ENCODE data around the gene GIMAP4. TPM values are rescaled to one million over a fixed set of nuclear protein-coding genes. Genes with fewer than 3 reads are reported as not detected.
"Not testable (repeated sequence)": the region's sequence is repeated elsewhere in the genome, so short reads cannot be mapped to it uniquely, and the experiment has no call there.

Gene GIMAP4
- total RNA-seq, 1 donor from 2014 or later, result 84.2 TPM

- Mint-ChIP-seq H3K36me3 (ENCODE audit: low read depth) (peaks cover 34% of the 10 kb centered on the region), H3K9me3 (peaks cover 28% of the 10 kb centered on the region), H3K27ac (peak overlapping the region; percentile 86), H3K4me1 (ENCODE audit: low read depth) (peaks cover 67% of the 10 kb centered on the region), H3K4me3 (peak overlapping the region; percentile 54), H3K27me3 (ENCODE audit: insufficient read depth) (no peaks in the 10 kb centered on the region)
- intact Hi-C loops (cut with micrococcal nuclease), result loop anchor here (2.0 kb wide), 1 partner anchor 35 kb away; no protein-coding TSS in a partner anchor
- DNase-seq (ENCODE audit: low spot score), result no peak
These were observed 19.0 kb downstream of the GIMAP4 start for GRCh38 chr7:150586068-150586784.

- intact Hi-C loops (cut with micrococcal nuclease), result loop anchor here (2.0 kb wide), 1 partner anchor 34 kb away; no protein-coding TSS in a partner anchor
- peaks cover 62% of the 10 kb centered on the region for H3K4me1 Mint-ChIP-seq (ENCODE audit: low read depth)
- no peaks in the 10 kb centered on the region for H3K27me3 Mint-ChIP-seq (ENCODE audit: insufficient read depth)
- H3K36me3 Mint-ChIP-seq (ENCODE audit: low read depth), result peaks cover 32% of the 10 kb centered on the region
- no peak for DNase-seq (ENCODE audit: low spot score)
- H3K4me3 Mint-ChIP-seq, result peak overlapping the region; percentile 15
- H3K27ac Mint-ChIP-seq, result peak overlapping the region; percentile 86
- H3K9me3 Mint-ChIP-seq, result peaks cover 29% of the 10 kb centered on the region
These were observed 19.6 kb downstream of the GIMAP4 start for GRCh38 chr7:150586785-150587152.

- intact Hi-C loops (cut with micrococcal nuclease), result loop anchor here (2.0 kb wide), 1 partner anchor 33 kb away; no protein-coding TSS in a partner anchor
- no peak overlapping the region for H3K27ac Mint-ChIP-seq
- no peak overlapping the region for H3K4me3 Mint-ChIP-seq
- peaks cover 34% of the 10 kb centered on the region for H3K36me3 Mint-ChIP-seq (ENCODE audit: low read depth)
- DNase-seq (ENCODE audit: low spot score), result no peak
- no peaks in the 10 kb centered on the region for H3K27me3 Mint-ChIP-seq (ENCODE audit: insufficient read depth)
- H3K9me3 Mint-ChIP-seq, result peaks cover 31% of the 10 kb centered on the region
- peaks cover 55% of the 10 kb centered on the region for H3K4me1 Mint-ChIP-seq (ENCODE audit: low read depth)
These were observed 20.4 kb downstream of the GIMAP4 start for GRCh38 chr7:150587551-150587950.

GRCh38 chr7:150594805-150595204 is 27.6 kb downstream of the GIMAP4 start:
- Mint-ChIP-seq H3K9me3 (peaks cover 61% of the 10 kb centered on the region), H3K36me3 (ENCODE audit: low read depth) (peaks cover 50% of the 10 kb centered on the region), H3K4me3 (no peak overlapping the region), H3K27me3 (ENCODE audit: insufficient read depth) (no peaks in the 10 kb centered on the region), H3K27ac (no peak overlapping the region), H3K4me1 (ENCODE audit: low read depth) (peaks cover 45% of the 10 kb centered on the region)
- intact Hi-C loops (cut with micrococcal nuclease), result no loop called here
- no peak for DNase-seq (ENCODE audit: low spot score)

- intact Hi-C loops (cut with micrococcal nuclease), result no loop called here
- no peak for DNase-seq (ENCODE audit: low spot score)
- Mint-ChIP-seq H3K9me3 (peaks cover 67% of the 10 kb centered on the region), H3K4me1 (ENCODE audit: low read depth) (peaks cover 49% of the 10 kb centered on the region), H3K27me3 (ENCODE audit: insufficient read depth) (no peaks in the 10 kb centered on the region), H3K4me3 (no peak overlapping the region), H3K36me3 (ENCODE audit: low read depth) (peaks cover 54% of the 10 kb centered on the region), H3K27ac (no peak overlapping the region)
These were observed 28.2 kb downstream of the GIMAP4 start for GRCh38 chr7:150595361-150595760.

GRCh38 chr7:150603600-150603999 is 36.4 kb downstream of the GIMAP4 start:
- H3K4me3 Mint-ChIP-seq; DNase-seq (ENCODE audit: low spot score); intact Hi-C loops (cut with micrococcal nuclease); H3K27me3 Mint-ChIP-seq (ENCODE audit: insufficient read depth): not testable (repeated sequence)
- Mint-ChIP-seq H3K27ac (peak overlapping the region; percentile 24), H3K4me1 (ENCODE audit: low read depth) (peaks cover 47% of the 10 kb centered on the region), H3K36me3 (ENCODE audit: low read depth) (peaks cover 28% of the 10 kb centered on the region), H3K9me3 (peaks cover 31% of the 10 kb centered on the region)

- Mint-ChIP-seq H3K4me3 (peak overlapping the region; percentile 2), H3K36me3 (ENCODE audit: low read depth) (peaks cover 19% of the 10 kb centered on the region), H3K4me1 (ENCODE audit: low read depth) (peaks cover 59% of the 10 kb centered on the region), H3K9me3 (peaks cover 26% of the 10 kb centered on the region), H3K27ac (peak overlapping the region; percentile 90), H3K27me3 (ENCODE audit: insufficient read depth) (no peaks in the 10 kb centered on the region)
- DNase-seq (ENCODE audit: low spot score), result no peak
- intact Hi-C loops (cut with micrococcal nuclease), result loop anchor here (1.0 kb wide), 1 partner anchor 11 kb away; no protein-coding TSS in a partner anchor
These were observed 43.0 kb downstream of the GIMAP4 start for GRCh38 chr7:150610233-150610632.

- intact Hi-C loops (cut with micrococcal nuclease), result no loop called here
- H3K9me3 Mint-ChIP-seq, result peaks cover 32% of the 10 kb centered on the region
- H3K4me1 Mint-ChIP-seq (ENCODE audit: low read depth), result peaks cover 65% of the 10 kb centered on the region
- H3K27me3 Mint-ChIP-seq (ENCODE audit: insufficient read depth), result no peaks in the 10 kb centered on the region
- DNase-seq (ENCODE audit: low spot score), result no peak
- peak overlapping the region; percentile 27 for H3K4me3 Mint-ChIP-seq
- H3K36me3 Mint-ChIP-seq (ENCODE audit: low read depth), result peaks cover 20% of the 10 kb centered on the region
- H3K27ac Mint-ChIP-seq, result peak overlapping the region; percentile 67
These were observed 45.7 kb downstream of the GIMAP4 start for GRCh38 chr7:150612925-150613324.

- Mint-ChIP-seq H3K27me3 (ENCODE audit: insufficient read depth) (no peaks in the 10 kb centered on the region), H3K4me3 (no peak overlapping the region), H3K36me3 (ENCODE audit: low read depth) (peaks cover 25% of the 10 kb centered on the region), H3K9me3 (peaks cover 38% of the 10 kb centered on the region), H3K27ac (peak overlapping the region; percentile 67), H3K4me1 (ENCODE audit: low read depth) (peaks cover 62% of the 10 kb centered on the region)
- DNase-seq (ENCODE audit: low spot score), result no peak
- intact Hi-C loops (cut with micrococcal nuclease), result loop anchor here (2.0 kb wide), 1 partner anchor 19 kb away; the partner anchor contains the start of gene GIMAP6
These were observed 46.7 kb downstream of the GIMAP4 start for GRCh38 chr7:150613880-150614279.

GRCh38 chr7:150614426-150614825 is 47.2 kb downstream of the GIMAP4 start:
- not testable (repeated sequence) for H3K27me3 Mint-ChIP-seq (ENCODE audit: insufficient read depth); DNase-seq (ENCODE audit: low spot score)
- peaks cover 62% of the 10 kb centered on the region for H3K4me1 Mint-ChIP-seq (ENCODE audit: low read depth)
- H3K36me3 Mint-ChIP-seq (ENCODE audit: low read depth), result peaks cover 25% of the 10 kb centered on the region
- peaks cover 38% of the 10 kb centered on the region for H3K9me3 Mint-ChIP-seq
- peak overlapping the region; percentile 67 for H3K27ac Mint-ChIP-seq
- intact Hi-C loops (cut with micrococcal nuclease), result loop anchor here (2.0 kb wide), 1 partner anchor 18 kb away; the partner anchor contains the start of gene GIMAP6
- H3K4me3 Mint-ChIP-seq, result peak overlapping the region; percentile 40

GRCh38 chr7:150615221-150615755 is 48.1 kb downstream of the GIMAP4 start:
- intact Hi-C loops (cut with micrococcal nuclease), result loop anchor here (2.0 kb wide), 1 partner anchor 18 kb away; the partner anchor contains the start of gene GIMAP6
- H3K4me3 Mint-ChIP-seq, result peak overlapping the region; percentile 40
- H3K9me3 Mint-ChIP-seq, result peaks cover 38% of the 10 kb centered on the region
- DNase-seq (ENCODE audit: low spot score); H3K27me3 Mint-ChIP-seq (ENCODE audit: insufficient read depth): not testable (repeated sequence)
- H3K36me3 Mint-ChIP-seq (ENCODE audit: low read depth), result peaks cover 25% of the 10 kb centered on the region
- peak overlapping the region; percentile 67 for H3K27ac Mint-ChIP-seq
- peaks cover 62% of the 10 kb centered on the region for H3K4me1 Mint-ChIP-seq (ENCODE audit: low read depth)

- DNase-seq (ENCODE audit: low spot score), result no peak
- Mint-ChIP-seq H3K9me3 (peaks cover 12% of the 10 kb centered on the region), H3K27ac (peak overlapping the region; percentile 86), H3K36me3 (ENCODE audit: low read depth) (peaks cover 23% of the 10 kb centered on the region), H3K27me3 (ENCODE audit: insufficient read depth) (no peaks in the 10 kb centered on the region), H3K4me3 (no peak overlapping the region), H3K4me1 (ENCODE audit: low read depth) (peaks cover 61% of the 10 kb centered on the region)
- intact Hi-C loops (cut with micrococcal nuclease), result loop anchor here (2.0 kb wide), 1 partner anchor 33 kb away; no protein-coding TSS in a partner anchor
These were observed 52.9 kb downstream of the GIMAP4 start for GRCh38 chr7:150620061-150620460.
